Bronchus fibroblast of lung (primary cell): ENCODE data around the gene NUDT8. TPM values are rescaled to one million over a fixed set of nuclear protein-coding genes. Genes with fewer than 3 reads are reported as not detected.

Source experiments
- total RNA-seq: library from RNA; depleted of rRNA; stranded (reverse); fragments of >200 nt; gene quantifications from 2 replicates; pipeline ENCODE4 v1.2.3, GENCODE V29; 2015

Gene NUDT8
- 25.3 and 29.1 TPM in 2 replicates for total RNA-seq

GRCh38 chr11:67629386-67630227 lies at the start of gene NUDT8:
NUDT8 (minus strand) TSS chr11:67629937; CDS start chr11:67629911, 26 bp downstream.

GRCh38 chr11:67674442-67674871 lies 44.7 kb upstream of the NUDT8 start, which contains the start of gene ALDH3B2:
ALDH3B2 (minus strand) TSS chr11:67674623; CDS start chr11:67666935, 7,688 bp downstream.

GRCh38 chr11:67639438-67639859 lies 9.7 kb upstream of the NUDT8 start, which contains the start of gene TBX10:
TBX10 (minus strand) TSS chr11:67639763; CDS start chr11:67639472, 291 bp downstream.

GRCh38 chr11:67606492-67607295 lies 23.0 kb downstream of the NUDT8 start, which contains the start of gene NDUFV1:
NDUFV1 (plus strand) TSS chr11:67606936; CDS start chr11:67607005, 69 bp downstream.

GRCh38 chr11:67583247-67584204 lies 46.2 kb downstream of the NUDT8 start, which contains the start of gene GSTP1:
GSTP1 (plus strand) TSS chr11:67583812; CDS start chr11:67583844, 32 bp downstream.

Other genes starting within 250 kb of the NUDT8 start
- gene RAD9A, start 238.0 kb downstream of the NUDT8 start, total RNA-seq = 8.6 and 9.6 TPM in 2 replicates
- 202 and 225 TPM in 2 replicates for gene PPP1CA, start 228.1 kb downstream of the NUDT8 start, total RNA-seq
- not detected in 2 replicates for gene TBC1D10C, start 225.9 kb downstream of the NUDT8 start, total RNA-seq
- not detected in 2 replicates for gene CARNS1, start 214.3 kb downstream of the NUDT8 start, total RNA-seq
- gene RPS6KB2, start 201.4 kb downstream of the NUDT8 start, total RNA-seq = 55.2 and 65.4 TPM in 2 replicates
- gene PTPRCAP, start 192.3 kb downstream of the NUDT8 start, total RNA-seq = 0.45 TPM in 1 of 2 replicates, not detected in the other
- 75.3 and 84.4 TPM in 2 replicates for gene CORO1B, start 186.5 kb downstream of the NUDT8 start, total RNA-seq
- not detected in 2 replicates for gene GPR152, start 177.2 kb downstream of the NUDT8 start, total RNA-seq
- not detected in 2 replicates for gene CABP4, start 174.6 kb downstream of the NUDT8 start, total RNA-seq
- 30.0 and 53.1 TPM in 2 replicates for gene TMEM134, start 160.7 kb downstream of the NUDT8 start, total RNA-seq
- gene AIP, start 146.9 kb downstream of the NUDT8 start, total RNA-seq = 57.7 and 69.6 TPM in 2 replicates
- gene PITPNM1, start 124.6 kb downstream of the NUDT8 start, total RNA-seq = 19.5 and 22.7 TPM in 2 replicates
- 42.4 and 45.6 TPM in 2 replicates for gene CDK2AP2, start 121.8 kb downstream of the NUDT8 start, total RNA-seq
- gene CABP2, start 106.5 kb downstream of the NUDT8 start, total RNA-seq = not detected in 2 replicates
- gene GSTP1, start 46.1 kb downstream of the NUDT8 start, total RNA-seq = 1,003 and 1,137 TPM in 2 replicates
- gene NDUFV1, start 23.0 kb downstream of the NUDT8 start, total RNA-seq = 230 and 237 TPM in 2 replicates
- gene TBX10, start 9.8 kb upstream of the NUDT8 start, total RNA-seq = not detected in 2 replicates
- gene ACY3, start 20.8 kb upstream of the NUDT8 start, total RNA-seq = not detected in 2 replicates
- gene ALDH3B2, start 44.7 kb upstream of the NUDT8 start, total RNA-seq = not detected in 2 replicates